Activated CD4-positive, CD25-positive, alpha-beta regulatory T cell treated with anti-CD3 and anti-CD28 coated beads, Interleukin-2, amount 50 U/mL, for 24 hours (primary cell): ENCODE results near the gene NFIC.
"Not testable (repeated sequence)": the region's sequence is repeated elsewhere in the genome, so short reads cannot be mapped to it uniquely, and the experiment has no call there.

ENCODE experiments used
- ATAC-seq, 2 donors: fragments of 150-1000 bp; cut with Tn5 transposase; one replicate each; pipeline ENCODE4 v1.10.0; 2021; ENCODE audit warnings: mild to moderate bottlenecking in 1 of 2, moderate library complexity in 1 of 2

NFIC gene

DNA sequence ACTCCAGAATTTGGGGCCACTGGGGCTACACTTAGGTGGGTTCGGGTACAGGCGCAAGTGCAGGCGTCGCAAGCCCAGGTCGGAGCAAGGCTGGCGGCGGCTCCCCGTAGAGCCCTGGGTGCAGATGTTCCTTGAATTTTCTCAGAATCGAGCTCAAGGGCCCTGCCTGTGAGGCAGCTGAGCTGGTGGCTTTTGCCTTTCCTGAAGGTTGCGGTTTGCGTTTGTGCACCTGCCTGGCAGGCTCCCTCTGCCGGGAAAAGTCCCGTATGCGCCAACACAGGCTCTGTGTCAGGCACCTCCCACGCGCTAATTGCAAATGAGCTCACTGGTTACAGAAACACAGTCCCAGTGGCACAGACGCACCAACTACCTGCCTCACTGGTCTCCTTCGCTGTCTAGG, 128.2 kb downstream of the NFIC start:
- peak; percentile 65 to 73 for ATAC-seq

DNA sequence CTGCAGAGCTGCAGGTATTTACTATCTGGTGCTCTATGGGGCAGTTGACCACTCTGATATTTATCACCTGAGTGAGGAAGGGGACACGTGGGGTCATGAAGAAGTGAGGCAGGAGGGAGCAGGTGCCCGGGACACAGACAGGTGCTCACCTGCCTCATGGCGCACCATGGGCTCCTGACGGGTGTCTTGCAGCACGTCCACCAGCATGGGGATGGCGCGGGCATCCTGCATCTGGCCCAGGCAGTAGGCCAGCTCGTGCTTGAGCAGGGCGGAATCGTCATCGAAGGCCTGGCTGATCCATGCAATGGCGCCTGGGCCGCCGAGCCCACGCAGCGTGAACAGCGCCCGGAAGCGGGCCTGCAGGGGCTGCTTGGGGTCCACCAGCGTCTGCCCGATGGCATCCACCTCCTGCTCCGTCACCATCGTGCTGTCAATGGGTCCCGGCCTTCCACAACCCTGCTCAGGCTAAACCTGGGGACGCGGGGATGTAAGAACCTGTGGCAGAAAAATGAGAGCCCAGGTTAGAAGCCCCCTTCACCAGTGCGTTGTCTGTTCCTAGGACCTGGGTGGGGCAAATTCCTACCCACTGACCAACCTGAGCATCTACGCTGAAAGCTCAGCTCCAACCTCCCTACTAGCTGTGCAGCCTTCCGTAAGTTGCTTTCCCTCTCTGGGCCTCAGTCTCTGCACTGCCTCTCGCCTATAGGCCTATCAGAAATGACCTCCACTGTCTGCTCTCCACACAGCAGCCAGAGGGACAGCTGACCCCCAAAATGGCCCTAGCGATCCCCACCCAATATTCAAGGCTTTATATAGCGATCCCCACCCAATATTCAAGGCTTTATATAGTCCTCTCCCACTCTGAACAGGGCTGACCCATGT, 130.2 kb downstream of the NFIC start:
- ATAC-seq: no peak

DNA sequence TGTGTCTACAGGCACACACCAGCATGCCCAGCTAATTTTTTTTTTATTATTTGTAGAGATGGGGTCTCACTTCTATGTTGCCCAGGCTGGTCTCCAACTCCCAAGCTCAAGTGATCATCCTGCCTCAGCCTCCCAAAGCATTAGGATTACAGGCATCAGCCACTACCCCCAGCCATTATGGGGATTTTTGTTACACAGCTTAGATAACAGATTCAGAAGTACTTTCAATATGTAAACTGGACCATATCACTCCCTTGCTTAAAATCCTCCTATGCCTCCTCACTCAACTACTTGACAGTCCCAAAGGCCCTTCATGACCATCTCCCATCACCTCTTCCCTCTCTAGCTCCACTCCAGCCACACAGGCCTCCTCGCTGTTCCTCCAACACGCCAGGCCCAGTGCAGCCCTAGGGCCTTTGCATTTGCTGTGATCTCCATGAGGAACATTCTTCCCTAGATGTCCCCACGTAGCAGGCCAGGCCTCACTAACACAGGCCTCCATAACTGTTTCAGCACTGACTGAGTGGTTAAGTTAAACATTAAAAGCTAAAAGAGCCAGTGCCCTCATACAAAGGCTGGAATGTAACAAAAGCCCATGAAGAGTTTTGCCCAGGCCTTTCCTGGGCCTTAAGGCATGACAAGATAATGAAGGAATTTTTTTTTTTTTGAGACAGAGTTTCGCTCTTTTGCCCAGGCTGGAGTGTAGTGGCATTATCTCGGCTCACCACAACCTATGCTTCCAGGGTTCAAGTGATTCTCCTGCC, 131.6 kb downstream of the NFIC start:
- ATAC-seq: no peak

DNA sequence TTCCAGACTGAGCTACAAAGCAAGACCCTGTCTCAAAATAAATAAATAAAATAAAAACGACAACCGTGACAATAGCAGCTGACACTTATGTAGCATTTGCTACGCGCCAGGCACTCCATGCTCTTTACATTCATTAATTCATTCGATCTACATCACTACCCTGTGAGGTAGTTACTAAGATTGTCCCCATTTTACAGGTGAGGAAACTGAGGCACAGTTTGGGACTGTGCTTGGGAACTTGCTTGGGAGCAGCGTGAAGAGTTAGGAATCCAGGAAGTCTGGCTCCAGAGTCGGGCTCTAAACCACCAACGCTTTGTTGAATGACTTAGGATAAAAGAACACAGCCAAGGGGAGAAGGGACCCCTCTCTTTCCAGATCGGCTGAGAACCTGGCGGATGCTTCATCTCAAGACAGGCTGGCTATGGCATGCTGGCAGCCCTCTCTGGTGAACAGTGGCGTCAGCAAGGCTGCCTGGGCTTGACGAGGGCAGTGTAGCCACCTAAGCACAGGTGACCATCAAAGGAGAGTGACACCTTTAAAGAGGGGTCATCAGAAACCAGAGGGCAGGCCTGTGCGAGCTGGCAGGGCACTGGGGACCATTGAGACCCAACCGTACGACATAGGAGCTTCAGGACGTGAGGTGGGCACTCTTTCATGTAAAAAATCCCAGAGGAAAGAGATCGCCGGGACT, 133.5 kb downstream of the NFIC start:
- no peak for ATAC-seq

DNA sequence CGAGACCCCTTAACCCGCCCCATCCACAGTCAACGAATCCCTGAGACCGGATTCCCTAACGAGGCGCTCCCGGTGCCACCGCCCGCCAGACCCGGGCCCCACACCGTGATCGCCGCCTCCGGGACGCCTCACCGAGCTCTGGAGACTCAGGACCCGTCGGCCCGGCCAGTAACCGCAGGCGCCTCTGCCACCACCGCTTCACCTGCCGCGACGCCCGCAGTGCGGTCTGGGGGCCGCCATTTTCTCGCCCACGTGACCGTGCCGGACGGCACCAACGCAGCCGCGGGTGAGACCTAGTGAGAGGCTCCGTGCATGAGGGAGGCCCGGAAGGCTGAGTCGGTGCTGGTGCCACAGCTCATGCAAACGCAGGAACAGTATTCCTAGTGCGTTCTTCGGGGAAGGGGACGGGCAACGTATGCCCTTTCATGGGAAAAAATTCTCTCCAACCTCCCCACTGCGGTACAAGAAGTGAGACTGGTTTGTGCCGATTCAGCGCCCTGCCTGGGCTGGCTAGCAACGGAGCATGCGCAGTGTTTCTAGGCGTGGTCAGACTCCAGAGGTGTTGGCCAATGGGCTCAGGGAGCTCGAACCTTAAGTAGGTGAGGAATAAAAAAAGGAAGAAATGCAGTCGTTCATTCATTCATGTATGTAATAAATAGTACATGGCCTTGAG, 134.2 kb downstream of the NFIC start, which contains the start of gene DOHH:
DOHH (minus strand) TSS at position 246 of the 673 bp plus-strand sequence. CDS start 3,860 bp downstream, outside the sequence.
- peak; percentile 90 to 92 for ATAC-seq

DNA sequence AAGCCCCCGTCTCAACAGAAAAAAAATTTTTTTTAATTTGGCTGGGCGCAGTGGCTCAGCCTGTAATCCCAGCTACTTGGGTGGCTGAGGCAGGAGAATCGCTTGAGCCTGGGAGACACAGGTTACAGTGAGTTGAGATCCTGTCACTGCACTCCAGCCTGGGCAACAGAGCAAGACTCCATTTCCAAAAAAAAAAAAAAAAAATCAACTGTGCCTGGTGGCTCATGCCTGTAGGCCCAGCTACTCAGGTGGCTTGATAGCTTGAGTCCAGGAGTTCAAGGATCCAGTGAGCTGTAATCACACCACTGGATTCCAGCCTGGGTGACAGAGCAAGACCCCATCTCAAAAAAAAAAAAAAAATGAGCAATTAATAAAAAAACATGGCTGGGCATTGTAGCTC, 135.4 kb downstream of the NFIC start:
- ATAC-seq: no peak

DNA sequence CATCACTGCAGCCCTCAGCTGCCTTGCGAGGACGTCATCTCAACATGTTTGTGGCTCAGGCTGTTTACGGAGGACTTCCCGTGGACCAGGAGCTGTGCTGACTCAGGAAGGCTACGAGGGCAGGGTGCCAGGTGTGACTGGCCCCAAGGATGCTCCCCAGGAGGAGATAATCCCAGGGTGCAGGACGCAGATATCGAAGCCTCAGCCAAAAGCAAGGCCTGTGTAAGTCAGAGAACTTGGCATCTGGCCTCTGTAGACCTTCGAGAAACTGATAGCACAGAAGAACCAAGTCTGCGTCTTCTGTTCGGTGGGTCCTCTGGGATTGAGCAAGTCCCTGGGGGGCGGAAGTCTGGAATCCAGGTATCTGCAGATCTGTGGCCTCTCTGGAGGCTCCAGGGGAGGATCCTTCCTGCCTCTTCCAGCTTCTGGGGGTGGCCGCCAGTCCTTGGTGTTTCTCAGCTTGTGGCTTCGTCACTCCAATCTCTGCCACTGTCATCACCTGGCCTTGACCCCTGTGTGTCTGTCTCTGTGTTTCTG, 136.7 kb downstream of the NFIC start:
- ATAC-seq: no peak

DNA sequence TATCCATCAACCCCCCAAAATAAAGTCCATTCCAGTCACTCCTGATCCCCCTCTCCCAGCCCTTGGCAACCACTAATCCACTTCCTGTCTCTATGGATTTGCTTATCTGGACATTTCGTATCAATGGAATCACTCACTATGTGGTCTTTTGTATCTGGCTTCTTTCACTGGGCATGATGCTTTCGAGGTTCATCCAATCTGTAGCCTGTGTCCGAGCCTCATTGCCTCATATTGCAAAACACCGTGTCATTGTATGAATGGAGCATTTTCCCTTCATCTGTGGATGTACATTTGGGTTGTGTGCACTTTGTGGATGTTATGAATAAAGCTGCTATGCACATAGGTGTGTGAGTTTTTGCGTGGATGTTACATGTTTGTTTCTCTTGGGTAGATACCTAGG, 138.4 kb downstream of the NFIC start:
- ATAC-seq: no peak

DNA sequence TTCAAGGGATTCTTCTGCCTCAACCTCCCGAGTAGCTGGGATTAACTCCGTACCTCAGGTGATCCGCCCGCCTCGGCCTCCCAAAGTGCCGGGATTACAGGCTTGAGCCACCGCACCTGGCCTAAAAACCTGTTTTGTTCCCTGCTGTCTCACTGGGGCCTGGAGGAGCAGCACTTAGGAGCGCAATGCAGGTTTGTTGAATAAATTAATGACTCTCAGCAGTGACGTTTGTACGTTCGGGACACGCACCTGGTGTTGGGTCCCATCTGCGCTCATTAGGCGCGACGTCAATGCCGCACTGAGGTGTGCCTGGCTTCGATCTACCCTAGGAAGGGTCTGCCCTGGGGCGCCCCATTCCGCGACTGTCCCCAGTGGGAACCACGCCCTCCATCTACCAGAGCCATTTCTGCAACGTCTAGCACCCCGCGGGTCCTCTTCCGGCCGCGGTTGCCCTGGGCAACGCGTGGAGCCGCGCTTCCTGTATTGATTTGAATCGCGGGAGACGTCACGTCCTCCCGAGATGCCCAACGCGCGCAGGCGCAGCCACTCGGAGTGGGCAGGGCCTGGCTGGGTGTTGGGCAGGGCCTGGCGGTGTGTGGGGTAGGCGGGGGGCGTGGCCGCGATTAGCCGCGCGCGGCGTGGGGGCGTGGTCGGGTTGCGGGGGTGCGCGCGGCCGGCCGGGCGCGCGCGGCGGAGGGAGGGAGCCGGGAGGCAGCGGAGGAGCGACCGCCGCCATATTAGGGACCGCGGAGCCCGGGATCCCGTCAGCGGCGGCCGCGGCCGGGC, 139.4 kb downstream of the NFIC start, which contains the start of gene FZR1:
FZR1 (plus strand) TSS at position 714 of the 786 bp plus-strand sequence. CDS start 16,679 bp downstream, outside the sequence.
- ATAC-seq: peak; percentile 88 to 94

DNA sequence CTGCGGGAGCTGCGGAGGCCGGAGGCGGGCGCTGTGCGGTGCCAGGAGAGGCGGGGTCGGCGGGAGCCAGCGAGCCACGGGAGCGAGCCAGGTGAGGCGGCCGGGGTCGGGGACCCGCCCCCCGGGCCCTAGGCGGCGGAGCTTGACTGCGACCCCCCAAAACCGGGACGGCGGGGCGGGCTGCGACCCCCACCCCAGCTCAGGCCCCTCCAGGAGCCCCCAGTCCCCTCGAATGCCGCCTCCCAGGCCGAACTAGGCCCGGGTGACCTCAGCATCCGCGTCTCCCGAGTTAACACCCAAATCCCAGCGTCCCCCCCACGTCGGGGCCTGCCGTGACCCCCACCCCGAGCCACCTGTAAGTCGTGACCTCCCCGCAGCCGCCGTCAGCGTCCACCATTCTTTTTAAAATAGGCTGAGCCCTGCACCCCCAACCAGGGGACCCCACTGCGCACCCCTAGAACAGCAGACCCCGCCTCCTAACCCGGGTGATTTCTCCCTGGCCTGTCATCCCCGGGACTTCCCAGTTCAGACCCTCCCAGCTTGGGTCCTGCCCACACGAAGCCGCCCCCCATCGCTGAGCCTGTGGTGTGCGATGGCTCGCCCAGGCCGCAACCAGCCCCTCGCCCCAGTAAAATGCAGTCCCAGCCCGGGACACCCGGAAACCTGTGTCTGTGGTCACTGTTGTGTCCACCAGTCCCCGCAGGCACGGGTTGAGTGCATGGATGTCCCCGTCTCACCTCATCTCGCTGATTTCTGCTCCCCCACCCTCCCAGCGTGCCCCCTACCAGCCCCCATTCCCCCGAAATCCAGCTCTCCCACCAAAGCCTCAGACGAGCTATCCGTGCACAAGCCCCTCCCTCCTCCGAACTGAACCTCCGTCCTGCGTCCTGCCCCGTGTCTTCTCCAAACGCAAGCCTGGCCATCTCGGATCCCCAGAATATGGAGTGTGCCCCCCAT, 140.3 kb downstream of the NFIC start:
- no peak for ATAC-seq

DNA sequence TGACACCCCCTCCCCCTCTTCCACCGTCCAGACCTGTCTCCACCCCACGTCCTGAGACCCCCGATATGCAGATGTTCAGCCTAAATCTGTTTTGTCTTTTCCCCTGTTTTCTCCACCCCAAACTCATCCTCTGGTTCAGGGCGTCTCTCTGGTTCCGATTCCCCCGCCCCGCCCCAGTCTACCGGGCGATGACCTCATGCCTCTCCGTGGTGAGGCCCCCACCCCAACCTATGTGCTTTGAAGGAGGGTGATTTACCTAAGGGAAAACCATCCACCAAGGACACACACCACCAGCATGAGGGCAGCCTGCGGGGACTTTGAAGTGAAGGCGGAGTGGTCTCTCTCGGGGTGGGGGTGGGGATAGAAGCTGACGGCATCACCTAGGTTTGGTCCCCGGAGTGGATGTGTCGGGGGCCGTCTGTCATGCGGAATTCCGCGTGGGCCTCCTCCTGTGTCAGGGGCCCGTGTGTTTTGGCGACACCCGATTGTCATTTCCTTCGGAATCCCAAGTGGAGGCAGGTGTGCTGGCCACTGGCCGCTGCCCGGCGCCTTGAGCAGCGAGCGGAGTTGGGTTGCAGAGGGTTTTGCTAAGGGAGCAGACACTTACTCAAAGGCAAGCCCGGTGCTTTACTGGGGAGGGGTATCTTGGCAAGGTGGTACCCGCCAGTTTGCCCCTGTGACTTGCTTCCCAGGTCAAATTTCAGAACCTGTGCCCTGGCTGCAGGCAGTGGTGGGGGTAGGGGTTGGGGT, 141.2 kb downstream of the NFIC start:
- ATAC-seq: no peak

DNA sequence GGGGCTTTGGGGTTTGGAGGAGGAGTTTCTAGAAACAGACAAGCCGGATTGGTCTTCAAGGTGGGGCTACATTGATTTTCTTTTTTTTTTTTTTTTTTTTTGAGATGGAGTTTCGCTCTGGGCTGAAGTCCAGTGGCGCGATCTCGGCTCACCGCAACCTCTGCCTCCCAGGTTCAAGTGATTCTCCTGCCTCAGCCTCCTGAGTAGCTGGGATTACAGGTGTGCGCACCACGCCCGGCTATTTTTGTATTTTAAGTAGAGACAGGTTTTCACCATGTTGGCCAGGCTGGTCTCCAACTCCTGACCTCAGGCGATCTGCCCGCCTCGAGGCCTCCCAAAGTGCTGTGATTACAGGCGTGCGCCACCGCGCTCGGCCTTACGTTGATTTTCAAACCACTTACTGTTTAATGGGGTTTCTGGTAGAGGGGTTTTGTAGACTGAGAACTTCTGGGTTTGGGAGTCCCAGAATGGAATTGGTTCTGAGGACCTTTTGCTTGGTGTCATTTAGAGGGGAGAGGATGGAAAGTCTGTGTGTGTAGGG, 141.8 kb downstream of the NFIC start:
- ATAC-seq: not testable (repeated sequence)

DNA sequence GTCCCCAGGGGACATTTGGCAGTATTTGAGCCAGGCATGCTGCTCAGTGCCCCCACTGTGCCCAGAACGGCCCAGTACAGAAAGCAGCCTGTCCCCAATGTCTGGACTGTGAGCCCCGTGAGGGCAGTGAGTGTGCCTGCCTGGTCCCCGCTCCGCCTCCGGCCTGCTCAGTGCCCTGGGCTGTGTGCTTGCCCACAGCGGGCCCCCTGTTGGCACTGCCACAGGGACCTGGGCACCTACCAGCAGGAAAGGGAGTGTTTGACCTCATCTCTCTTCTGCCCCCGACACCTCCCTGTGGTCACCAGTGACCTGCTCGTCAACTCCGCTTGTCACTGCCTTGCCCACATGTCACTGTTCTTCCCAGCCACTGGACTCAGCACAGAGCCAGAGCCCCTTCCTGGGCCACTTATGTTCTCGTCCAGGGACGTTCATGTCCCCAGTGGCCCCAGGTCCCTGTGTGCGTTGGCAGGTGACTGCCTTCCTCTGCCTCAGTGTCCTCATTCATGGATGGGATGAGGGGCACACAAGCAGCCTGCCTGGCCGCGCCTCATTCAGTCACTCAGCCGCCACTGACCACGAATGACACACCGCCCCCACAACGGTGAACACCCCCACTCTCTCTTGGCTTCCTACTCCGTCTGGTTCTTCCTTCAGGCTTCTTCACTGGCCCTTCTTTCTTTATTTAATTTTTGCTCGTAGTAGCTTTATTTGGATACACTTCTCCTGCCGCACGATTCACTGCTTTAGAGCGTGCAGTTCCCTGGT, 142.6 kb downstream of the NFIC start:
- no peak for ATAC-seq

DNA sequence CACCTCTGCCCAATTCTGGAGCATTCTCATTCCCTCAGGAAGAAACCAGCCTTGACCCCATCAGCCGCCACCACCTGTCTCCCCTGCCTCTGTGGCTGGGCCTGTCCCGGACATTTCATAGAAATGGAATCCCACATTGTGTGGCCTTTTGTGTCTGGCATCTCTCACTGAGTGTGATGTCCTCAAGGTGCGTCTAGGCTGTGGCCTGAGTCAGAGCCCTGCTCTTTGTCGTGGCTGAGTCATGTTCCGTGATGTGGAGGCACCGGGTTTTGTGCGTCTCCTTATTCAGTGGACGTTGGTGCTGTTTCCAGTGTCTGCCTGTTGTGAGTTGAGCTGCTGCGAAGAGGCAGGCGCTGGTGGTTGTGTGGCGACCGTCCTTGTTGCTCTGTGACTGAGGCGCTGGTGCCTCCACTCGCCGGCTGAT, 143.2 kb downstream of the NFIC start:
- peak; percentile 21 to 27 for ATAC-seq

DNA sequence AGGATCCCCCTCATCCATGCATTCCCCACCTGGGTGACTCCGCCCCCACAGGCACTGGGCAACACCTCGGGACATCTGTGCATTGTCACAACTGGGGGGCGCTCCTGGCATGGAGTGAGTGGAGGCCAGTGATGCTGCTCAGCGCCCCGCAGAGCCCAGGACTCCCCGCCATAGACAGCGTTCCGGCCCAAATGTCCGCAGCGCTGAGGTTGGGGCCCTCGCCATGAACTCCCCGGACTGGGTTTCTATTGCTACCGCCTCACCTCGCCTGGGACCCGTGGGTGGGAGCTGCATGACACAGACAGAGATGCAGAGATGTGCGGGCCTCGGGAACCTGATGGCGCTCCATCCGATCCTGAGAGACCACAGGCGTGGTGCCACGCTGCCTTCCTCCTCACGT, 144.3 kb downstream of the NFIC start:
- no peak for ATAC-seq

DNA sequence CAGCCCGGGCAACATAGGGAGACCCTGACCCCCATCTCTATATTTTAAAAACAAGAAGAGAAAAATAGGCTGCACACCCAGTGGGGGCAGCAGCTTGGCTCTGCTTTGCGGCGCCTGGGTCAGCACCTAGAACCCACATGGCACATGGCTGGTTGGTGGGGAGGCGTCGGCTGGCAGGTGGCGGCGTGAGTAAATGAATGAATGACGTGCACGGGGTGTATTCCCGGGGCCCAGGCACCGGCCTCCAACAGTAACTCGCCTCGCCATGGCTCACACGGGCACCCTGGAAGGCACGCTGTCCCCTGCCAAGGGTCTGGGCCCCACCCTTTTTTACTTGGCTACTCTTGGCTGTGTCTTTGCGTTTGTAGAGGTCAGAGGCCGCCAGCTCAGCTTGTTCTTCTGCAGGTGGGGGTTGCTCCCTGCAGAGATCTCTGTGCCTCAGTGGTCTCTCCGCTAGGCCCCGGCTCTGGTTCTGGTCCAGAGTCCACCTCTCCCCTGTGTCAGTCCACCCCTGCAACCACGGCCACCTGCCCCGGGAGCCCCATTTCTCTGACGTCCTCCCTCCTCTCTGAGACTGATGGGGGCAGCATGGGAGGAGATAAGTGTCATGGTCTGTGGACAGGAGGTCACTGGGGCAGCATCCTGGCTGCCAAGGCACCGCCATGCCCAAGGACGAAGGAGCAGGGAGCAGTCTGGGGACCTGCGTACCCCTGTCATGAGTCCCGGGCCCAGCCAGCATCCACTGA, 145.3 kb downstream of the NFIC start:
- no peak for ATAC-seq

DNA sequence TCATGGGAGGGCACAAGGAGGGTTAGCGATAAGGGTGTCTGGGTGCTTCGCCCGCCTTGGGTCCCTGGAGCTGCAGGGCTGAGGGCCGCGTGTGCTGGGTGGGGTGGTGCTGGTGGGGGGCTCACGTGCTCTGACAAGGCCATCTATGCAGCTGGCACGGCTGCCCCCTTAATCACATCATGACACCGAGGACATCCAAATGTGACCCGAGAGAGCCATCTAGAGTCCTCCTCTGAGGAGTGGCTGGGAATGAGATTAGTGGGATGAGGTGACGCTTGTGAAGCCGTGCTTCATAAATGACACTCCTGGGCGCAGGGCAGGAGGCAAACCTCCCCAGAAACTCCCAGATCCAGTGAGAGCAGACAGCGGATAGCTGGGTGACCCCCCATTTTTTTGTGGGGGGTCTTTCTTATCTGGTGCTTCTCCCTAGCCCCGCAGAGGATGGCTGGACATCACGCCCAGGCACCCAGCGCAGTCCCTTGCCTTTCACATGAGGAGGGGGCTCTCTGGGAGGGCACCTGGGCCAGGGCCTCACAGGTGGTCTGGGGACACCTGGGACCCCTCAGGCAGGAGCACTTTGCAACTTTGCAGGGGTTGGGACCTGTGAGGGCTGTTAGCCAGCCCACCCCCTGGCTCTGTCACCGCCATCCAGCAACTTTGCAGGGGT, 146.3 kb downstream of the NFIC start:
- ATAC-seq: no peak
